ENCODE results near the gene ZXDB. TPM values are rescaled to one million over a fixed set of nuclear protein-coding genes. Genes with fewer than 3 reads are reported as not detected.
"Not testable (repeated sequence)": the region's sequence is repeated elsewhere in the genome, so short reads cannot be mapped to it uniquely, and the experiment has no call there.

The ZXDB gene
- total RNA-seq, 2 donors from 2014 or later: 5.4 to 5.8 TPM

DNA sequence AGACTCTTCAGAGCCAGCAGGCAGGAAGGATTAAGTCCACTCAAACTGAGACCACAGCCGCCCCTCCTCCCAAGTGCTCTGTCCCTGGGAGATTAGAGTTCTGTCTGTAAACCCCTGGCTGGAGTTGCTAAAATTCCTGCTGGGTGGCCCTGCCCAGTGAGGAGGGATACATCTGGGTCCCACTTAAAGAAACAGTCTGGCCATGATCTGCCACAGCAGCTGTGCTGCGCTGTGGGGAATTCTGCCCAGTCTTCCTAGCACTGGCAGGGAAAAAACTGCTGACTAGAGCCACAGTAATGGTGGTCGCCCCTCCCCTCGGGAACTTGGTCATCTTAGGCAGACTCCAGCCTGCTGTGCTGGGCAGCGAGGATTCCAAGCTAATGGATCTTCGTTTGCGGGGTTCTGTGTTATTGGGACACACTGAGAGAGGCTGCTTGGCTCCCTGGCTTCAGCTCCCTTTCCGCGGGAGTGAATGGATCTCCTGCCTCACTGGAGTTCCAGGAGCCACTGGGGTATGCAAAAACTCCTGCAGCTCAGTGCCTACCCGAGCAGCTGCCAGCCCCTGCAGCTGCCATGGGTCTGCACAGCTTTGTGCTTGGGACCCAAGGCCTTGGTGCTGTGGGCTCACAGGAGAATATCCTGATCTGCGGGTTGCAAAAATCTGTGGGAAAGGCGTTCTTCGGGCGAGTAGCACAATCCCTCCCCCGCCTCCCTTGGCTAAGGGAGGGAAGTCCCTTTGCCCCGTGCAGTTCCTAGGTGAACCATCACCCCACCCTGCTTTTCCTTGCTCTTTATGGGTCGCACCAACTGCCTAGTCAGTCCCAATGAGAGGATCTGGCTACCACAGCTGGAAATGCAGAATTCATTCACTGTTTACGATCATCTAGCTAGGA, 15.7 kb downstream of the ZXDB start:
- Mint-ChIP-seq H3K27ac (no peak overlapping the region), H3K27me3 (no peaks in the 10 kb centered on the region), H3K36me3 (no peaks in the 10 kb centered on the region), H3K9me3 (no peaks in the 10 kb centered on the region), H3K4me3 (no peak overlapping the region), H3K4me1 (ENCODE audit: low read depth in 2 of 2) (no peaks in the 10 kb centered on the region)
- ATAC-seq (no peak), DNase-seq (ENCODE audit: low spot score) (no peak)

DNA sequence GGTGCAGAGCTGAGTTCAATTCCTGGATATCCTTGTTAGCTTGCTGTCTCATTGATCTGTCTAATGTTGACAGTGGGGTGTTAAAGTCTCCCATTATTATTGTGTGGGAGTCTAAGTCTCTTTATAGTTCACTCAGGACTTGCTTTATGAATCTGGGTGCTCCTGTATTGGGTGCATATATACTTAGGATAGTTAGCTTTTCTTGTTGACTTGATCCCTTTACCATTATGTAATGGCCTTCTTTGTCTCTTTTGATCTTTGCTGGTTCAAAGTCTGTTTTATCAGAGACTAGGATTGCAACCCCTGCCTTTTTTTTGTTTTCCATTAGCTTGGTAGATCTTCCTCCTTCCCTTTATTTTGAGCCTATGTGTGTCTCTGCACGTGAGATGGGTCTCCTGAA, 21.5 kb downstream of the ZXDB start:
- H3K4me1 Mint-ChIP-seq (ENCODE audit: low read depth in 2 of 2); H3K27ac Mint-ChIP-seq; H3K9me3 Mint-ChIP-seq; DNase-seq (ENCODE audit: low spot score); ATAC-seq; H3K4me3 Mint-ChIP-seq: not testable (repeated sequence)
- peaks cover 0 to 18% of the 10 kb centered on the region in 2 donors for H3K27me3 Mint-ChIP-seq
- peaks cover 41% of the 10 kb centered on the region for H3K36me3 Mint-ChIP-seq

GRCh38 chrX:57629438-57629837, 37.6 kb downstream of the ZXDB start:
- peaks cover 15% of the 10 kb centered on the region for H3K9me3 Mint-ChIP-seq
- DNase-seq (ENCODE audit: low spot score): not testable (repeated sequence)

GRCh38 chrX:57640674-57641016, 48.8 kb downstream of the ZXDB start:
- peaks cover 0 to 6% of the 10 kb centered on the region in 2 donors for H3K27me3 Mint-ChIP-seq
- DNase-seq (ENCODE audit: low spot score) (no peak), ATAC-seq (no peak)
- H3K27ac Mint-ChIP-seq: no peak overlapping the region
- no peaks in the 10 kb centered on the region for H3K4me1 Mint-ChIP-seq (ENCODE audit: low read depth in 2 of 2)
- H3K36me3 Mint-ChIP-seq: peaks cover 16% of the 10 kb centered on the region
- peaks cover 7% of the 10 kb centered on the region for H3K9me3 Mint-ChIP-seq
- no peak overlapping the region for H3K4me3 Mint-ChIP-seq

More at GRCh38 chrX:57629438-57629837, 37.6 kb downstream of the ZXDB start:
- not testable (repeated sequence) for H3K4me1 Mint-ChIP-seq (ENCODE audit: low read depth in 2 of 2); ATAC-seq; H3K4me3 Mint-ChIP-seq; H3K27ac Mint-ChIP-seq; H3K27me3 Mint-ChIP-seq
- H3K36me3 Mint-ChIP-seq: peaks cover 26% of the 10 kb centered on the region

DNA sequence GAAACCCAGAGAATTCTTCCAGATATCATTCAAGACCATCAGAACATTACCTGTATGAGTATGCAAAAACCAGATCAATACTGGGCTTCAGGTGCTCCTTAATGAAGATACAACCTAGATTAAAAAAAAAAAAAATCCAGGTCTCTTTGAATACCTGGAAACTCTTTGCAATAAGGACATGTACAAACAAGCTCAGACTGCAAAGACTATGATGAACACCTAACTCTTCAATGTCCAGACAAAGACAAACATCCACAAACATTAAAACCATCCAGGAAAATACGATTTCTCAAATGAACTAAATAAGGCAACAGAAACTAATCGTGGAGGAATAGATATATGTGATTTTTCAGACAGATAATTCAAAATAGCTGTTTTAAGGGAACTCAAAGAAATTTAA, 49.5 kb downstream of the ZXDB start:
- DNase-seq (ENCODE audit: low spot score) (no peak), ATAC-seq (no peak)
- peaks cover 11% of the 10 kb centered on the region for H3K36me3 Mint-ChIP-seq
- no peaks in the 10 kb centered on the region for H3K4me1 Mint-ChIP-seq (ENCODE audit: low read depth in 2 of 2)
- H3K27ac Mint-ChIP-seq: no peak overlapping the region
- H3K4me3 Mint-ChIP-seq: no peak overlapping the region
- H3K9me3 Mint-ChIP-seq: peaks cover 5% of the 10 kb centered on the region
- H3K27me3 Mint-ChIP-seq: peaks cover 0 to 3% of the 10 kb centered on the region in 2 donors

DNA sequence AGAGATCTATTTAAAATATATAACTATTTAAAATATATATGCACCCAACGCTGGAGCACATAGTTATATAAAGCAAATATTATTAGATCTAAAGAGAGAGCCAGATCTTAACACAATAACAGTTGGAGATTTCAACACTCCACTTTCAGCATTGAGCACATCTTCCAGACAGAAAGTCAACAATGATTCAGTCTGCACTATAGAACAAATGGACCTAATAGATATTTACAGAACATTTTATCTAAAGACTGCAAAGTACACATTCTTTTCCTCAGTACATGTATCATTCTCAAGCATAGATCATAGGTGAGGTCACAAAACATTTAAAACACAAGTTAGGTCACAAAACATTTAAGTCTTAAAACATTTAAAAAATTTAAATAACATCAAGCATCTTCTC, 51.9 kb downstream of the ZXDB start:
- Mint-ChIP-seq H3K36me3 (peaks cover 5% of the 10 kb centered on the region), H3K9me3 (no peaks in the 10 kb centered on the region), H3K27me3 (peaks cover 0 to 3% of the 10 kb centered on the region in 2 donors), H3K4me1 (ENCODE audit: low read depth in 2 of 2) (no peaks in the 10 kb centered on the region), H3K27ac (no peak overlapping the region), H3K4me3 (no peak overlapping the region)
- no peak for ATAC-seq
- no peak for DNase-seq (ENCODE audit: low spot score)

- no peak for DNase-seq (ENCODE audit: low spot score)
- no peaks in the 10 kb centered on the region for H3K9me3 Mint-ChIP-seq
- no peaks in the 10 kb centered on the region for H3K27me3 Mint-ChIP-seq
- no peak overlapping the region for H3K4me3 Mint-ChIP-seq
- H3K36me3 Mint-ChIP-seq: no peaks in the 10 kb centered on the region
- H3K4me1 Mint-ChIP-seq (ENCODE audit: low read depth in 2 of 2): no peaks in the 10 kb centered on the region
- ATAC-seq: no peak
- H3K27ac Mint-ChIP-seq: no peak overlapping the region
Measured at GRCh38 chrX:57647020-57647419, 55.2 kb downstream of the ZXDB start.

Other genes with a start within 250 kb of the ZXDB start
- not detected for gene NLRP2B, start 88.2 kb downstream of the ZXDB start, total RNA-seq

Data from natural killer cell treated with Interleukin-12 subunit alpha and Interleukin-12 subunit beta and Interleukin-15 and Interleukin-18, amount 100 ng/mL, for 72 hours (primary cell).